AG04450 (cell line): ENCODE results near the gene MGAT5B. TPM values are rescaled to one million over a fixed set of nuclear protein-coding genes. Genes with fewer than 3 reads are reported as not detected.
"Not testable (repeated sequence)": the region's sequence is repeated elsewhere in the genome, so short reads cannot be mapped to it uniquely, and the experiment has no call there.

Experiments
- CTCF ChIA-PET: fragments of 300-600, 350-600 bp; formaldehyde crosslinking; extraction: SDS; loops from one replicate; lab custom pipeline; 2022; ENCODE audit warnings: antibody characterized with exemption, inconsistent platforms; lab: Charles Lee
- POLR2A ChIA-PET: fragments of 350-600 bp; formaldehyde crosslinking; extraction: SDS; loops from one replicate; lab custom pipeline; 2021; ENCODE audit warnings: antibody characterized with exemption, inconsistent platforms; lab: Yijun Ruan, JAX
- DNase-seq: peaks from one replicate; pipeline ENCODE4 v3.0.0-alpha.2; 2011; ENCODE audit warnings: low read depth, low spot score
- H3K27ac ChIP-seq: one replicate; pipeline ENCODE4 v1.5.1; 2012; ENCODE audit warnings: low read depth, low read length, control low read depth
- H3K27me3 ChIP-seq: one replicate; pipeline ENCODE4 v1.6.0; 2012; ENCODE audit warnings: low read length; ENCODE audit not compliant: control insufficient read depth, insufficient read depth
- H3K4me3 ChIP-seq: 2 replicates; pipeline ENCODE4 v1.5.1; 2011; ENCODE audit warnings: mild to moderate bottlenecking, low read depth, low read length, control low read depth
- H3K9me3 ChIP-seq: 2 replicates; pipeline ENCODE4 v1.5.1; 2012; ENCODE audit warnings: low read length; ENCODE audit not compliant: control insufficient read depth, insufficient read depth
- polyA plus RNA-seq: library from polyadenylated mRNA; depleted of rRNA; stranded (reverse); fragments of >200 nt; gene quantifications from 2 replicates; pipeline ENCODE4 v1.2.3, GENCODE V29; 2011
- TF ChIP-seq, protein P1 (sequence below): IDR thresholded peaks from 2 replicates; pipeline ENCODE4 v1.5.1; 2011; ENCODE audit warnings: low read depth, low read length, control low read depth, inconsistent platforms

The MGAT5B gene
- polyA plus RNA-seq, 1 experiment, result 0.69 TPM

DNA sequence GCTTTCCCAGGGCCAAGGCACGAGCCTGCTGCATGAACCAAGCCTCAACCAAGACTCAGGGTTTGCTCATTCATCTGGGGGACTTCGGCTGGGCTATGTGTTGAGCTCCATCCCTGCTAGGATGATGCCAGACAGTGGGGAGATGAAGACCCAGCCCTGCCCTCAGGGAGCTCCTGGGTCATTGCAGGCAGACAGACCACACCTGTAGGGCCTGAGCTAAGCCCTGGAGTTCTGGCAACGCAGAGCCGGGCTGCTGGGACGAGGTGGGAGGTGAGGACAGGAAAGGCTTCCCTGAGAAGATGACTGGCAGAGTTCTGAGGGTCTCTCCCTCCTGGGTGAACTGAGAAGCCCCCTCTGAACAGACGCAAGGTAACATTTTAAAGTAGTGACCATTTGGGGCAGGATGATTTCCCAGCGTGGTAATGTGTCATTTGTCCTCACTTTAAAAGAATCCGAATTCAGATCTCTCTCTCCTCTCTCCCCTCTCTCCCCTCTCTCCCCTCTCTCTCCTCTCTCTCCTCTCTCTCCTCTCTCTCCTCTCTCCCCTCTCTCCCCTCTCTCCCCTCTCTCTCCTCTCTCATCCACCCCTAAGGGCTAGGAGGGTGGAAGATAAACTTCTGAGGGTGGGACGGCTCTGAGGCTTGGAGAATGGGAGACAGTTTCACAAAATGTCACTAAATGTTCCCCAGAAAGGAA, 98.4 kb downstream of the MGAT5B start:
- no peak for DNase-seq
- no peak overlapping the region for H3K4me3 ChIP-seq
- CTCF ChIA-PET, result no interaction called here
- POLR2A ChIA-PET, result interaction anchor here (0.6 kb wide), 1 partner anchor 202 kb away, joined by 10 read pairs; no protein-coding TSS in a partner anchor
- no peaks in the 10 kb centered on the region for H3K9me3 ChIP-seq
- H3K27ac ChIP-seq, result no peak overlapping the region
- H3K27me3 ChIP-seq, result peaks cover 66% of the 10 kb centered on the region
- TF ChIP-seq, protein P1, sequence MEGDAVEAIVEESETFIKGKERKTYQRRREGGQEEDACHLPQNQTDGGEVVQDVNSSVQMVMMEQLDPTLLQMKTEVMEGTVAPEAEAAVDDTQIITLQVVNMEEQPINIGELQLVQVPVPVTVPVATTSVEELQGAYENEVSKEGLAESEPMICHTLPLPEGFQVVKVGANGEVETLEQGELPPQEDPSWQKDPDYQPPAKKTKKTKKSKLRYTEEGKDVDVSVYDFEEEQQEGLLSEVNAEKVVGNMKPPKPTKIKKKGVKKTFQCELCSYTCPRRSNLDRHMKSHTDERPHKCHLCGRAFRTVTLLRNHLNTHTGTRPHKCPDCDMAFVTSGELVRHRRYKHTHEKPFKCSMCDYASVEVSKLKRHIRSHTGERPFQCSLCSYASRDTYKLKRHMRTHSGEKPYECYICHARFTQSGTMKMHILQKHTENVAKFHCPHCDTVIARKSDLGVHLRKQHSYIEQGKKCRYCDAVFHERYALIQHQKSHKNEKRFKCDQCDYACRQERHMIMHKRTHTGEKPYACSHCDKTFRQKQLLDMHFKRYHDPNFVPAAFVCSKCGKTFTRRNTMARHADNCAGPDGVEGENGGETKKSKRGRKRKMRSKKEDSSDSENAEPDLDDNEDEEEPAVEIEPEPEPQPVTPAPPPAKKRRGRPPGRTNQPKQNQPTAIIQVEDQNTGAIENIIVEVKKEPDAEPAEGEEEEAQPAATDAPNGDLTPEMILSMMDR, result no peak

GRCh38 chr17:76967762-76968161, 99.6 kb downstream of the MGAT5B start:
- Histone ChIP-seq H3K27me3 (peaks cover 68% of the 10 kb centered on the region), H3K4me3 (no peak overlapping the region), H3K9me3 (no peaks in the 10 kb centered on the region), H3K27ac (no peak overlapping the region)
- TF ChIP-seq, protein P1, result no peak
- POLR2A ChIA-PET, result no interaction called here
- CTCF ChIA-PET, result no interaction called here
- no peak for DNase-seq

DNA sequence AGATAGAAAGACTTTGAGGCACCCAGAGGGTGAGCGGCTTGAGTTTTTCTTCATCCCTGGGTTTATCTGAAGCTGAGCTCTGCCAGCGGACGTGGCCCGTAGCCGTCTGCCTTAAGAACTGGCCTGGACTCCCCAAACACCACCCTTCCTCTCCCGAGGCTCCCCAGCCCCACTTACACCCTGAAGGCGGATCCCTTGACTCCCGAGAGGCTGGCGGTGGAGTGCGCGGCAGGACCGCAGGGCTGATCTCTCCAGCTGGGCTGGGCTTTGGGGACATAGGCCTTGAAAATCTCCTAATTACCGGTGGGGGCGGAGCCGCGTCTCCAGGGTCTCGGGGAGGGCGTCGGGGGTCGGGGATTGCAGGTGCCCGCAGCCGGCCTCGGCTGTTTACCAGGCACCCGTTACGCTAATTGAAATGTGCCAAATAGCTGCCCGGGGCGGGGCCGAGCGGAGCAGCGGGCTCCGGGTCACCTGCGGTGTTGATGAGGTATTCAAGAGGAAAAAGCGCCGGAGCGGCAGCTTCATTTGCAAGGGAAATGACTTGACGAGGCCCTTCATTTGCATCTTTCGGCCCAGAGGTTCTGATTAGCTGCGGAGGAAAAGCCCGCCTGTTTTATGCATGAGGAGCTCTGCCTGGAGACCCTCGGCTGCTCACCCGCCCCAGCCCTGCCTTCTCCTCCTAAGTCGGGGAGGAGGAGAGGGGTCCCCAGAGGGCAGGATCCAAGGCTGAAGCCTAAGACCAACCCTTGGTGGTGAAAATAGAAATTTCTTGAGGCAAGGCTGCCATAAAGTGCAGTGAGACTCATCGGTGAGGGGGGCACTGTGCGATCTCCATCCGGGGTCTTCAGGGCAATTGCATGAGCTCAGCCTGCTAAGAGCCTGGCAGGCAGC, 100.7 kb downstream of the MGAT5B start:
- peaks cover 72% of the 10 kb centered on the region for H3K27me3 ChIP-seq
- ChIA-PET CTCF (no interaction called here), POLR2A (interaction anchor here (0.6 kb wide), 1 partner anchor 92 kb away, joined by 14 read pairs; no protein-coding TSS in a partner anchor)
- H3K4me3 ChIP-seq, result no peak overlapping the region
- H3K9me3 ChIP-seq, result no peaks in the 10 kb centered on the region; the same call in 1 of the 2 replicates
- TF ChIP-seq, protein P1, result no peak
- no peak for DNase-seq
- no peak overlapping the region for H3K27ac ChIP-seq

DNA sequence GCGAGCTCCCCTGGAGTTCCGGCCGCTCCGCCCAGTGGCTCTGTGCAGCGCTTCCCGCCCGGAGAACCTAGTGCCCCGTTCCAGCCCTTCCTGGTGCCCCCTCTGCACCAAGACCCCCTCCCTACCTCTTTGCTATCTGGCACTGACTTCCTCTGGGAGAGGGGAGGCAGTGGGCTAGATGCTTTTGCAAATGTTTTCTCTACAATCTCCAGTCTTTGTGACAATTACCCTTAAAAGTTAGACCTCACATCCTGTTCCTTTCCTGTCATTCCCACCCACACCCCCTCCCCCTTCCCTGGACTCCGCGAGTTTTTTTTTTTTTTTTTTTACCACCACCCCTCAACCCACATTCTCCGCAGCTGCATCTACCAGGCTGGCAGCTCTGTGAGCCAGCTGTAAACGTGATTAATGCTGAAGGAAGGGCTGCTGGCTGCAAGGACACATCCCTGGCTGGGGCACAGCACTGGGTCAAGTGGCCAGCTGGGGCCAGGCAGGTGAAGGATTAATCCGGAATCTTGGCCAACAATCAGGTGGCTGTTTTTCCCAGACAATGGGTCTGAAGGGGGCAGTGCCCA, 101.5 kb downstream of the MGAT5B start:
- peaks cover 75% of the 10 kb centered on the region for H3K27me3 ChIP-seq
- peaks cover 4% of the 10 kb centered on the region; the same call in 1 of the 2 replicates for H3K9me3 ChIP-seq
- CTCF ChIA-PET, result no interaction called here
- TF ChIP-seq, protein P1, result no peak
- H3K27ac ChIP-seq, result no peak overlapping the region
- no peak for DNase-seq
- H3K4me3 ChIP-seq, result no peak overlapping the region
- POLR2A ChIA-PET, result no interaction called here

- H3K4me3 ChIP-seq, H3K27ac ChIP-seq, CTCF ChIA-PET, H3K9me3 ChIP-seq, POLR2A ChIA-PET, DNase-seq: not testable (repeated sequence)
- peaks cover 77% of the 10 kb centered on the region for H3K27me3 ChIP-seq
These were observed 102.0 kb downstream of the MGAT5B start for GRCh38 chr17:76970228-76970627.
